GM23248 (cell line): ENCODE results near the gene MYO3A.

Source experiments
- EZH2 ChIP-seq: fragments of 200-600 bp; sonication (generic); IDR thresholded peaks from 2 replicates; pipeline ENCODE4 v1.6.1; 2018; ENCODE audit warnings: antibody characterized with exemption, mild to moderate bottlenecking; ENCODE audit not compliant: insufficient read depth, poor library complexity, severe bottlenecking
- EZH2phosphoT487 ChIP-seq: fragments of 200-600 bp; sonication (generic); IDR thresholded peaks from 2 replicates; pipeline ENCODE4 v1.6.1; 2018; ENCODE audit warnings: antibody characterized with exemption, moderate library complexity, mild to moderate bottlenecking, low read depth; ENCODE audit not compliant: insufficient read depth

- TF ChIP-seq EZH2: no peak
- no peak for TF ChIP-seq EZH2phosphoT487
These were observed 264.1 kb downstream of the MYO3A start for GRCh38 chr10:26198119-26198518.
